ENCODE data around the gene CCT6B. TPM values are rescaled to one million over a fixed set of nuclear protein-coding genes. Genes with fewer than 3 reads are reported as not detected.

The CCT6B gene
- total and polyA plus RNA-seq, 2 of the 13 experiments (the other 11 are each of a cell fraction or from before 2014, with no cell fraction given): 0.41 to 1.4 TPM

- TF ChIP-seq ZBTB33 (CRISPR knock-in tag; IDR thresholded peaks at IDR 0.05): no peak
- TF ChIP-seq ZNF546 (CRISPR knock-in tag; conservative IDR thresholded peaks at IDR 0.05): no peak
- no peak; the same call in 1 of the 2 replicates for TF ChIP-seq MNT (IDR thresholded peaks at IDR 0.05)
- TF ChIP-seq KIAA2018 (CRISPR knock-in tag; IDR thresholded peaks at IDR 0.05; ENCODE audit: borderline replicate concordance): no peak
- TF ChIP-seq ARID4A (CRISPR knock-in tag; IDR thresholded peaks at IDR 0.05; ENCODE audit: borderline replicate concordance): peak; percentile 64
- TF ChIP-seq ZNF615 (CRISPR knock-in tag; IDR thresholded peaks at IDR 0.05; ENCODE audit: borderline replicate concordance): no peak
- TF ChIP-seq NFKB2 (CRISPR knock-in tag; IDR thresholded peaks at IDR 0.05; ENCODE audit: borderline replicate concordance): no peak
- TF ChIP-seq PHF8 (CRISPR knock-in tag; IDR thresholded peaks at IDR 0.05): peak; percentile 88
- TF ChIP-seq ZKSCAN5 (CRISPR knock-in tag; IDR thresholded peaks at IDR 0.05): 0 out of 2 replicates have a peak, but pooled peaks have one; percentile 36
Observed at GRCh38 chr17:34980681-34981537, 19.6 kb upstream of the CCT6B start (continued).
